UCSD-AML1 (cell line): Measurements from ENCODE around the gene LYPD1.

ENCODE experiments used
- DNase-seq: peaks from one replicate; lab custom pipeline; 2025; ENCODE audit not compliant: unreplicated experiment; lab: John Stamatoyannopoulos, UW

LYPD1 gene

GRCh38 chr2:132599556-132599955 is 70.4 kb downstream of the LYPD1 start:
- no peak for DNase-seq

GRCh38 chr2:132598536-132598935 is 71.5 kb downstream of the LYPD1 start:
- no peak for DNase-seq

- no peak for DNase-seq
Observed at GRCh38 chr2:132597831-132598230, 72.2 kb downstream of the LYPD1 start.

- DNase-seq = no peak
Observed at GRCh38 chr2:132597166-132597565, 72.8 kb downstream of the LYPD1 start.

- DNase-seq = no peak
Observed at GRCh38 chr2:132595693-132596092, 74.3 kb downstream of the LYPD1 start.

GRCh38 chr2:132595186-132595585 is 74.8 kb downstream of the LYPD1 start:
- no peak for DNase-seq
